ENCODE results near the gene GID4. TPM values are rescaled to one million over a fixed set of nuclear protein-coding genes. Genes with fewer than 3 reads are reported as not detected.

Gene GID4
- polyA plus RNA-seq, 3 donors, result 4.1 to 6.0 (median 4.4) TPM

- peak overlapping the region in 4 of 7 donors; percentile 16 to 97 (median 26) for H3K27ac Mint-ChIP-seq
- H3K9me3 Mint-ChIP-seq, result no peaks in the 10 kb centered on the region
- no peak overlapping the region for H2AFZ ChIP-seq (ENCODE audit: insufficient read depth, low read depth, low read length, poor library complexity, severe bottlenecking)
- peaks cover 36 to 46% of the 10 kb centered on the region in 2 donors for H3K4me1 ChIP-seq (ENCODE audit: control insufficient read depth in 1 of 2, insufficient read depth in 2 of 2, low read length in 2 of 2)
- intact Hi-C loops (cut with micrococcal nuclease), result loop anchor here (5.0 to 10.0 kb wide), 2 partner anchors 36 to 214 kb away; no protein-coding TSS in a partner anchor
- no peak overlapping the region for H3K4me3 Mint-ChIP-seq
- no peak overlapping the region for H3K4me2 ChIP-seq (replicated peaks; ENCODE audit: extremely low read depth, low read length, poor library complexity, severe bottlenecking)
- no peak overlapping the region for H3K9ac ChIP-seq (ENCODE audit: insufficient read depth, low read length, poor library complexity, severe bottlenecking)
- H3K9me3 ChIP-seq (replicated peaks in 1 of 2; ENCODE audit: control insufficient read depth in 1 of 2, insufficient read depth in 1 of 2, low read length in 2 of 2), result no peaks in the 10 kb centered on the region
- H3K4me1 Mint-ChIP-seq, result peaks cover 46% of the 10 kb centered on the region
- H3K27me3 Mint-ChIP-seq (ENCODE audit: low read depth in 3 of 3), result peaks cover 0 to 1% (median 0%) of the 10 kb centered on the region in 3 donors
- TF ChIP-seq CTCF (IDR thresholded peaks at IDR 0.05), result no peak
- WGBS (ENCODE audit: insufficient coverage), result 97% methylated on average over 5 of the region's 11 CpGs
- peaks cover 66% of the 10 kb centered on the region for H3K79me2 ChIP-seq (ENCODE audit: insufficient read depth, low read length)
- no peaks in the 10 kb centered on the region for H3K27me3 ChIP-seq (ENCODE audit: control insufficient read depth in 2 of 2, insufficient read depth in 2 of 2, low read length in 2 of 2)
- H3K36me3 Mint-ChIP-seq, result peaks cover 39 to 47% of the 10 kb centered on the region in 2 donors
- H3K36me3 ChIP-seq (replicated peaks in 1 of 2; ENCODE audit: control insufficient read depth in 1 of 2, insufficient read depth in 2 of 2, low read length in 2 of 2), result peaks cover 24 to 41% of the 10 kb centered on the region in 2 donors
- no peak for DNase-seq
- H3K27ac ChIP-seq (ENCODE audit: low read depth in 1 of 2, low read length in 2 of 2), result peak overlapping the region in 1 of 2 donors; percentile 99
- peaks cover 50% of the 10 kb centered on the region for H4K20me1 ChIP-seq (ENCODE audit: insufficient read depth, low read length)
- no peak overlapping the region for H3K4me3 ChIP-seq (replicated peaks in 1 of 3; ENCODE audit: low read depth in 2 of 3, low read length in 3 of 3)
Measured at GRCh38 chr17:18028114-18028951, 10.9 kb upstream of the GID4 start.

GRCh38 chr17:18028952-18029540 is 10.2 kb upstream of the GID4 start:
- H4K20me1 ChIP-seq (ENCODE audit: insufficient read depth, low read length), result peaks cover 56% of the 10 kb centered on the region
- no peaks in the 10 kb centered on the region for H3K27me3 ChIP-seq (ENCODE audit: control insufficient read depth in 2 of 2, insufficient read depth in 2 of 2, low read length in 2 of 2)
- H3K36me3 ChIP-seq (replicated peaks in 1 of 2; ENCODE audit: control insufficient read depth in 1 of 2, insufficient read depth in 2 of 2, low read length in 2 of 2), result peaks cover 18 to 34% of the 10 kb centered on the region in 2 donors
- no peak overlapping the region for H3K4me2 ChIP-seq (replicated peaks; ENCODE audit: extremely low read depth, low read length, poor library complexity, severe bottlenecking)
- Mint-ChIP-seq H3K27ac (peak overlapping the region in 2 of 7 donors; percentile 21 to 30), H3K9me3 (no peaks in the 10 kb centered on the region), H3K36me3 (peaks cover 35 to 43% of the 10 kb centered on the region in 2 donors), H3K4me3 (no peak overlapping the region), H3K27me3 (ENCODE audit: low read depth in 3 of 3) (peaks cover 0 to 1% (median 0%) of the 10 kb centered on the region in 3 donors), H3K4me1 (peaks cover 49% of the 10 kb centered on the region)
- intact Hi-C loops (cut with micrococcal nuclease), result loop anchor here (5.0 to 10.0 kb wide), 2 partner anchors 37 to 214 kb away; no protein-coding TSS in a partner anchor
- DNase-seq, result no peak
- no peak overlapping the region for H3K4me3 ChIP-seq (replicated peaks in 1 of 3; ENCODE audit: low read depth in 2 of 3, low read length in 3 of 3)
- WGBS (ENCODE audit: insufficient coverage), result 100% methylated on average over 1 of the region's 8 CpGs
- H3K9me3 ChIP-seq (replicated peaks in 1 of 2; ENCODE audit: control insufficient read depth in 1 of 2, insufficient read depth in 1 of 2, low read length in 2 of 2), result no peaks in the 10 kb centered on the region
- no peak for TF ChIP-seq CTCF (IDR thresholded peaks at IDR 0.05)
- H2AFZ ChIP-seq (ENCODE audit: insufficient read depth, low read depth, low read length, poor library complexity, severe bottlenecking), result no peak overlapping the region
- H3K27ac ChIP-seq (ENCODE audit: low read depth in 1 of 2, low read length in 2 of 2), result no peak overlapping the region
- H3K4me1 ChIP-seq (ENCODE audit: control insufficient read depth in 1 of 2, insufficient read depth in 2 of 2, low read length in 2 of 2), result peaks cover 36 to 48% of the 10 kb centered on the region in 2 donors
- peaks cover 73% of the 10 kb centered on the region for H3K79me2 ChIP-seq (ENCODE audit: insufficient read depth, low read length)
- H3K9ac ChIP-seq (ENCODE audit: insufficient read depth, low read length, poor library complexity, severe bottlenecking), result no peak overlapping the region
